Panc1 (cell line): Measurements from ENCODE around the gene HMCN2. TPM values are rescaled to one million over a fixed set of nuclear protein-coding genes. Genes with fewer than 3 reads are reported as not detected.

Experiments used
- ATAC-seq: fragments of 200-7000 bp; cut with Tn5 transposase; 2 replicates; pipeline ENCODE4 v1.9.1; 2020; ENCODE audit warnings: mild to moderate bottlenecking, moderate library complexity
- BruUV-seq: library from RNA; stranded (reverse); fragments of 400-500 nt; replicated peaks from 2 replicates; lab custom pipeline; 2021; lab: Mats Ljungman, UMichigan
- CTCF ChIA-PET: fragments of 300-600 bp; sonication (Branson Sonifier 250); formaldehyde crosslinking; loops from one replicate; lab custom pipeline; 2022; ENCODE audit warnings: antibody characterized with exemption; lab: Charles Lee
- POLR2A ChIA-PET: fragments of 300-600 bp; sonication (Branson Sonifier 250); formaldehyde crosslinking; loops from one replicate; lab custom pipeline; 2022; ENCODE audit warnings: antibody characterized with exemption; lab: Charles Lee
- DNase-seq: peaks from one replicate; pipeline ENCODE4 v3.0.0-alpha.2; 2010; ENCODE audit warnings: low read depth, low spot score
- H3K27ac ChIP-seq: 2 replicates; pipeline ENCODE4 v1.5.1; 2011; ENCODE audit warnings: mild to moderate bottlenecking, low read length, inconsistent platforms
- H3K27me3 ChIP-seq: fragments of 200-500 bp; sonication (Bioruptor generic); 2 replicates; pipeline ENCODE4 v1.6.0; 2014; ENCODE audit warnings: low read length, inconsistent platforms; ENCODE audit not compliant: control insufficient read depth, insufficient read depth
- H3K36me3 ChIP-seq: fragments of 200-500 bp; sonication (Bioruptor generic); 2 replicates; pipeline ENCODE4 v1.5.1; 2014; ENCODE audit warnings: inconsistent platforms, mild to moderate bottlenecking, low read length, moderate library complexity; ENCODE audit not compliant: control insufficient read depth, insufficient read depth
- H3K4me1 ChIP-seq: 2 replicates; pipeline ENCODE4 v1.5.1; 2011; ENCODE audit warnings: inconsistent platforms, mild to moderate bottlenecking, low read length, moderate library complexity; ENCODE audit not compliant: control insufficient read depth, insufficient read depth
- H3K4me3 ChIP-seq, 2 experiments: 2 replicates each; pipeline ENCODE4 v1.5.1; 2011 to 2012; ENCODE audit warnings: low read depth in 2 of 2, low read length in 2 of 2, mild to moderate bottlenecking in 2 of 2, inconsistent platforms in 1 of 2, moderate library complexity in 1 of 2
- H3K9me3 ChIP-seq: fragments of 200-500 bp; sonication (Bioruptor generic); 2 replicates; pipeline ENCODE4 v1.5.1; 2014; ENCODE audit warnings: low read depth, mild to moderate bottlenecking, inconsistent platforms, low read length, moderate library complexity; ENCODE audit not compliant: control insufficient read depth, insufficient read depth
- CTCF ChIP-seq: fragments of 450-650 bp; IDR thresholded peaks from 2 replicates; pipeline ENCODE4 v1.5.1; 2017; ENCODE audit warnings: mild to moderate bottlenecking
- POLR2AphosphoS5 ChIP-seq: IDR thresholded peaks from 2 replicates; pipeline ENCODE4 v1.6.1; 2012; ENCODE audit warnings: mild to moderate bottlenecking, low read depth, low read length, moderate library complexity
- REST ChIP-seq, 2 experiments: IDR thresholded peaks; 2 replicates each; pipeline ENCODE4 v1.6.1; 2011 to 2012; ENCODE audit warnings: low read depth in 2 of 2, control low read depth in 1 of 2, low read length in 1 of 2, mild to moderate bottlenecking in 1 of 2, moderate library complexity in 1 of 2; ENCODE audit not compliant: insufficient read depth in 1 of 2
- SIN3A ChIP-seq: IDR thresholded peaks from 2 replicates; pipeline ENCODE4 v1.6.1; 2012; ENCODE audit warnings: low read depth, mild to moderate bottlenecking, low read length, moderate library complexity, borderline replicate concordance; ENCODE audit not compliant: insufficient read depth
- TCF7L2 ChIP-seq: IDR thresholded peaks from 2 replicates; pipeline ENCODE4 v1.6.1; 2011; ENCODE audit warnings: mild to moderate bottlenecking, low read depth, low read length, inconsistent platforms
- in situ Hi-C: cut with HindIII; loops from 2 replicates; pipeline ENCODE4 v1.10.0; 2016; ENCODE audit warnings: low sequenced_read_pairs, low pct_unique_long_range_greater_than_20kb
- intact Hi-C: fragments of 100-400 bp; cut with micrococcal nuclease; formaldehyde crosslinking; loops from one replicate; pipeline ENCODE4 v1.10.0; 2022; ENCODE audit not compliant: unreplicated experiment
- total RNA-seq: library from RNA; stranded (reverse); gene quantifications from one replicate; pipeline ENCODE4 v1.2.1, GENCODE V29; 2021; ENCODE audit not compliant: unreplicated experiment

The HMCN2 gene
- total RNA-seq, 1 experiment from 2014 or later = 0.05 TPM

GRCh38 chr9:130309689-130310455, 44.3 kb downstream of the HMCN2 start:
- no peak overlapping the region for H3K27ac ChIP-seq
- DNase-seq (no peak), ATAC-seq (no peak)
- intact Hi-C loops (no loop called here), in situ Hi-C loops (no loop called here)
- H3K9me3 ChIP-seq = no peaks in the 10 kb centered on the region
- H3K4me3 ChIP-seq = no peak overlapping the region
- ChIA-PET POLR2A (no interaction called here), CTCF (no interaction called here)
- no peaks in the 10 kb centered on the region for H3K4me1 ChIP-seq
- no peaks in the 10 kb centered on the region for H3K36me3 ChIP-seq
- BruUV-seq = no TSS peak
- TF ChIP-seq REST (IDR thresholded peaks at IDR 0.05; ENCODE audit: insufficient read depth in 1 of 2, low read depth in 2 of 2, low read length in 1 of 2) (no peak), POLR2AphosphoS5 (no peak), SIN3A (no peak), TCF7L2 (no peak), CTCF (no peak)
- H3K27me3 ChIP-seq = no peaks in the 10 kb centered on the region

GRCh38 chr9:130310456-130310855, 44.9 kb downstream of the HMCN2 start:
- no peak overlapping the region for H3K27ac ChIP-seq
- no peaks in the 10 kb centered on the region for H3K27me3 ChIP-seq
- DNase-seq (no peak), ATAC-seq (no peak)
- POLR2A ChIA-PET = no interaction called here
- H3K36me3 ChIP-seq = no peaks in the 10 kb centered on the region
- CTCF ChIA-PET = no interaction called here
- no peak for TF ChIP-seq TCF7L2
- no peak for TF ChIP-seq POLR2AphosphoS5
- TF ChIP-seq CTCF = no peak
- no peak for TF ChIP-seq REST (IDR thresholded peaks at IDR 0.05; ENCODE audit: insufficient read depth in 1 of 2, low read depth in 2 of 2, low read length in 1 of 2)
- TF ChIP-seq SIN3A = no peak
- H3K4me3 ChIP-seq = no peak overlapping the region
- no TSS peak for BruUV-seq
- H3K4me1 ChIP-seq = no peaks in the 10 kb centered on the region
- intact Hi-C loops (no loop called here), in situ Hi-C loops (no loop called here)
- H3K9me3 ChIP-seq = no peaks in the 10 kb centered on the region
